Activated CD8-positive, alpha-beta memory T cell treated with anti-CD3 and anti-CD28 coated beads for 24 hours (primary cell): ENCODE data around the gene COG4.
A peak's percentile ranks its signal among the peaks of the same experiment; 100 is the strongest.
"Not testable (repeated sequence)": the region's sequence is repeated elsewhere in the genome, so short reads cannot be mapped to it uniquely, and the experiment has no call there.

Experiments used
- DNase-seq: peaks from one replicate; pipeline ENCODE4 v3.0.0-alpha.2; 2020

Gene COG4

DNA sequence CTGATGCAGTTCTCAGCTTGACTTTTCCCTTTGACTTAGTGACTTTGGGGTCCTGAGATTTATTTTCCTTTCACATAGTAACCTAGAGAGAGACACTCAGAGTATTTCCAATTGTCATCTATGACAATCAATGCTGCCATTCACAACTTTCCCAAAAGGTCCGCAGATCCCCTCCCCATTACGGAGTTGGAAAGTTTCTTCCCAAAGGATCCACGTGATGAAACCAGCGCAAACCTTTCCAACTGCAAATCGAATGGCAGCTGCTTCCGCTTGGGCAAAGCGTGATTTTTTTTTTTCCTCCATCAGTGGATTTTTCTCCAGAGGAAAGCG lies 69.5 kb downstream of the COG4 start:
- DNase-seq = no peak

DNA sequence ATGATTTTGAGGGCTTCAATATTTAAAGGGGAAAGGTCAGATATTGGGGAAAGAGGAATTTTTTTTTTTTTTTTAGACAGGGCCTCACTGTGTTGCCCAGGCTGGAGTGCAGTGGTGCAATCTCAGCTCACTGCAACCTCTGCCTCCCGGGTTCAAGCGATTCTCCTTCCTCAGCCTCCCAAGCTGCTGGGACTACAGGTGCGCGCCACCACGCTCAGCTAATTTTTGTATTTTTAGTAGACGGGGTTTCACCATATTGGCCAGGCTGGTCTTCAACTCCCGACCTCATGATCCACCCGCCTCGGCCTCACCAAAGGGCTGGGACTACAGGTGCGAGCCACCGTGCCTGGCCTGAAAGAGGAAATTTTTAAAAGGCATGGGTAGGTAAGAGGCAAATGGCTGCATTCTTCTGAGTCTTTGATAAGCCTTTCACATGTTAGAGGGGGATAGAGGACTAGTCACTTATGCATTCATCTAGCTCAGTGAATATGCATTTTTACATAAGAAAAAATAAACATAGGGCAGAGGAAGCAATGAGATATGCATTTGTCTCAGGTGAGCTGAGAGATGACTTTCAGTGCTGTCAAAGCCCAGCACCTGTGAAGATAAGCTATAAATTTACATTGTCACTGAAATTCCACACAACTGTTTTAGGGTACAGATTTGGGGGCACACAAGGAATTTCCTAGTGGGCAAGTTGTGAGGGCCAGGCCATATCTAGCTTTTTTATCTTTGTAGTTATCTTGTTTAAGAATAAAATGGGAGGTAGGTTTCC lies 70.0 kb downstream of the COG4 start:
- no peak for DNase-seq

DNA sequence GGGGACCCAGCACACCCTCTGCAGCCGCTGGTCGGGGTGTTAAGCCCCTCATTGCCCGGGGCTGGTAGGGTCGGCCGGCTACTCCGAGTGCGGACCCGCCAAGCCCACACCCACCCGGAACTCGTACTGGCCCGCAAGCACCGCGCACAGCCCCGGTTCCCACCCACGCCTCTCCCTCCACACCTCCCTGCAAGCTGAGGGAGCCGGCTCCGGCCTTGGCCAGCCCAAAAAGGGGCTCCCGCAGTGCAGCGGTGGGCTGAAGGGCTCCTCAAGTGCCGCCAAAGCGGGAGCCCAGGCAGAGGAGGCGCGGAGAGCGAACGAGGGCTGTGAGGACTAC lies 72.4 kb downstream of the COG4 start:
- not testable (repeated sequence) for DNase-seq

DNA sequence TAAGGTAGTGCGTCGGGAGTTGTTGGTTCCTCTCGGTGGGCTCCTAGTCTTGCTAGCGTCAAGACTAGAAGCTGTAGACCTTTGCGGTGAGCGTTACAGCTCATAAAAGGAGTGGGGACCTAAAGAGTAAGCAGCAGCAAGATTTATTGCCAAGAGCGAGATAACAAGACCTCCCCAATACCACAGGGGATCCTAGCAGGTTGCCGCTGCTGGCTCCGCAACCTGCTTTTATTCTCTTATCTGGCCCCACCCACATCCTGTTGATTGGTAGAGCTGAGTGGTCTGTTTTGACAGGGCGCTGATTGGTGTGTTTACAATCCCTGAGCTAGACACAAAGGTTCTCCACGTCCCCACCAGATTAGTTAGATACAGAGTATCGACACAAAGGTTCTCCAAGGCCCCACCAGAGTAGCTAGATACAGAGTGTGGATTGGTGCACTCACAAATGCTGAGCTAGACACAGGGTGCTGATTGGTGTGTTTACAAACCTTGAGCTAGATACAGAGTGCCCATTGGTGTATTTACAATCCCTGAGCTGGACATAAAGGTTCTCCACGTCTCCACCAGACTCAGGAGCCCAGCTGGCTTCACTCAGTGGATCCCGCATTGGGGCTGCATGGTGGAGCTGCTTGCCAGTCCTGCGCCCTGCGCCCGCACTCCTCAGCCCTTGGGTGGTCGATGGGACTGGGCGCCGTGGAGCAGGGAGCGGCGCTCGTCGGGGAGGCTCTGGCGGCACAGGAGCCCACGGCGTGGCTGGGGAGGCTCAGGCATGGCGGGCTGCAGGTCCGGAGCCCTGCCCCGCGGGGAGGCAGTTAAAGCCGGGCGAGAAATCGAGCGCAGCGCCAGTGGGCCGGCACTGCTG lies 73.0 kb downstream of the COG4 start:
- not testable (repeated sequence) for DNase-seq

DNA sequence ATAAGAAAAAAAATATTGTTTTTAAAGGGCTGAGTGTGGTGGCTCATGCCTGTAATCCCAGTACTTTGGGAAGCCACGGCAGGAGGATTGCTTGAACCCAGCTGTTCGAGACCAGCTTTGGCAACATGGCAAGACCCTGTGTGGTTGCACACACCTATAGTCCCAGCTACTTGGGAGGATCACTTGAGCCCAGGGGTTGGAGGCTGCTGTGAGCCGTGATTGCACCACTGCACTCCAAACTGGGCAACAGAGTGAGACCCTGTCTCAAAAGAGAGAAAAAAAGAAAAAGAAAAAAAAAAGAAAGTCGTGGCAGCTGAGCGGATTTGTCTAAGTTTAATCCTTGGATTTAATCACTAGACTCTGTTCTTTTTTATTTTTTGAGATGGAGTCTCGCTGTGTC lies 75.3 kb downstream of the COG4 start:
- DNase-seq = no peak

DNA sequence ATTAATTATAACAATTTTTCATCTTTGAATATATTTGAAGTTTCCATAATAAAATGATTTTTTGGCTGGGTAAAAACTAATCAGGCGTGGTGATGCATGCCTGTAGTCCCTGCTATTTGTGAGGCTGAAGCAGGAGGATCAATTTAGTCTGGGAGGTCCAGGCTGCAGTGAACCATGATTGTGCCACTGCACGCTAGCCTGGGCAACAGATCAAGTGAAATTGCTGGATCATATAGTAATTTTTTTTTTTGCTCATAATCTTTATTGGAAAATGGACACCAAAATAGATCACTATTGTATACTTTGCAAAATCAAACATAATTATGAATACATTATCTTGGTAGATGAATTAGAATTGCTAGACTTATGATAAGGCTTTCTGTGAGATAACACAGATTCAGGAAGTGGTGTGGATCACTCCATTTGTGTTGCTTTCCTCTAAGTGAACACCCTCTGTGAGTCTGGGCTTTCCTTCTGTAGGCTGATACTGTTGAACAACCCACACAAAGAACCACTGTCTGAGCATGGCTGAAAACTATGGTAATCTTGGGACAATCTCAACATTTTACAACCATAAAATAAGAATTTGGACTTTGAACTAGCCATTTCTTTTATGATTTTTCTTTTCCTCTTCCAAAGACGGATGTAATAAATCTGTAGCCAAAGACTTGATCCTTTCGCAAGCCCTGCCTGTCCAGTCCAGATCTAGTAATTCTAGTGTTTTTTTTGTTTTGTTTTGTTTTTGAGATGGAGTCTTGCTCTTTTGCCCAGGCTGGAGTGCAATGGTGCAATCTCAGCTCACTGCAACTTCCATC lies 78.9 kb downstream of the COG4 start:
- no peak for DNase-seq

DNA sequence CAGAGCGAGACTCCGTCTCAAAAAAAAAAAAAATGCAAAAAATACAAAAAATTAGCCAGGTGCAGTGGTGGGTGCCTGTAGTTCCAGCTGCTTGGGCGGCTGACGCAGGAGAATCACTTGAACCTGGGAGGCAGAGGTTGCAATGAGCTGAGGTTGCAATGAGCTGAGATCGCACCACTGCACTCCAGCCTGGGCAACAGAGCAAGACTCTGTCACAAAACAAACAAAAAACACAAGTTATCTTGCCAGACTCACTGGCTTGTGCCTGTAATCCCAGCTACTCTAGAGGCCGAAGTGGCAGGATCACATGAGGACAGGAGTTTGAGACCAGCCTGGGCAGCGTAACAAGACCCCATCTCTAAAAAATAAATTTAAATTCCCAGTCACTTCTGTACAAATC lies 81.0 kb downstream of the COG4 start:
- DNase-seq = no peak

DNA sequence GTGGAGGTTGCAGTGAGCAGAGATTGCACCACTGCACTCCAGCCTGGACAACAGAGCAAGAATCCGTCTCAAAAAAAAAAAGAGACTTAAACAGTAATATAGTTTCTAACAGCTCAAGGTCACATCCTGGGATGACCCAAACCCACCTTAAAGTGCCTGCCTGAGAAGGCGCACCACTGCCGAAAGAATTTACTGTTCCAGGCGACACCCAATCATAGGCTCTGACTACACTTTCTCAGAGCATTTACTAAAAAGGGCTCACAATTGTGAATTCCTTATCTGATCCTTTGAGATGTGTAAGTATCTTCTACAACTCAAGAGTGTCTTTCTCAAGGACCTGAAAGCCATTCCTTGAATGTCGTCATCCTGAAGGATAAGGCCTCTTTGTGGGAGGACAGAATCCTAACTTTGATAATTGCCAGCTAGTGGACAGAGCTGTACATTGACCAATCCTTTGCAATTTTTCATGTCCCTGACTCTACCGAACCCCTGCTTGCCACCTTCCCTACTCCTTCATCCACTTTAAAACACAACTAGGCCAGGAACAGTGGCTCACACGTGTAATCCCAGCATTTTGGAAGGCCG lies 81.9 kb downstream of the COG4 start:
- DNase-seq = no peak

DNA sequence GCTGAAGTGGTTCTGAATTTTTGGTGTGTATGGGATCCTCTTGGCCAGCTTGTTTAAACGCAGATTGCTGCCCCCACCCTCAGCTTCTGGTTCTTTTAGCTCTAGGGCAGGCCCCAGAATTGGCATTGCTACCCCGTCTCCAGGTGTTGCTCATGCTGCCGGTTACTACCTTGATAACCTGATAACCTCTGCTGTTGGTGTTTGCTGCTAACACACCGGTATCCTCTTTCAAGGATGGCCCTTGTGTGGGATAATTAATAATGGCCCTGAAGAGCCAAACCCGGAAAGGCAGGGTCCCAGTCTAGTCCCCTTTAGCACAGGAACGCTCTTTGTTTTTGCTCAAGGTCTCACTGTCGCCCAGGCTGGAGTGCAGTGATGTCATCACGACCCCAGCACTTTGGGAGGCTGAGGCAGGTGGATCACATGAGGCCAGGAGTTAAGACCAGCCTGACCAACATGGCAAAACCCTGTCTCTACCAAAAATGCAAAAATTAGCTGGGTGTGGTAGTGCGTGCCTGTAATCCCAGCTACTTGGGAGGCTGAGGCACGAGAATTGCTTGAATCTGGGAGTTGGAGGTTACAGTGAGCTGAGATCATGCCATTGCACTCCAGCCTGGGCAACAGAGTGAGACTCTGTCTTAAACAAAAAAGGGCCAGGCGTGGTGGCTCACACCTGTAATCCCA lies 83.2 kb downstream of the COG4 start:
- DNase-seq = no peak

DNA sequence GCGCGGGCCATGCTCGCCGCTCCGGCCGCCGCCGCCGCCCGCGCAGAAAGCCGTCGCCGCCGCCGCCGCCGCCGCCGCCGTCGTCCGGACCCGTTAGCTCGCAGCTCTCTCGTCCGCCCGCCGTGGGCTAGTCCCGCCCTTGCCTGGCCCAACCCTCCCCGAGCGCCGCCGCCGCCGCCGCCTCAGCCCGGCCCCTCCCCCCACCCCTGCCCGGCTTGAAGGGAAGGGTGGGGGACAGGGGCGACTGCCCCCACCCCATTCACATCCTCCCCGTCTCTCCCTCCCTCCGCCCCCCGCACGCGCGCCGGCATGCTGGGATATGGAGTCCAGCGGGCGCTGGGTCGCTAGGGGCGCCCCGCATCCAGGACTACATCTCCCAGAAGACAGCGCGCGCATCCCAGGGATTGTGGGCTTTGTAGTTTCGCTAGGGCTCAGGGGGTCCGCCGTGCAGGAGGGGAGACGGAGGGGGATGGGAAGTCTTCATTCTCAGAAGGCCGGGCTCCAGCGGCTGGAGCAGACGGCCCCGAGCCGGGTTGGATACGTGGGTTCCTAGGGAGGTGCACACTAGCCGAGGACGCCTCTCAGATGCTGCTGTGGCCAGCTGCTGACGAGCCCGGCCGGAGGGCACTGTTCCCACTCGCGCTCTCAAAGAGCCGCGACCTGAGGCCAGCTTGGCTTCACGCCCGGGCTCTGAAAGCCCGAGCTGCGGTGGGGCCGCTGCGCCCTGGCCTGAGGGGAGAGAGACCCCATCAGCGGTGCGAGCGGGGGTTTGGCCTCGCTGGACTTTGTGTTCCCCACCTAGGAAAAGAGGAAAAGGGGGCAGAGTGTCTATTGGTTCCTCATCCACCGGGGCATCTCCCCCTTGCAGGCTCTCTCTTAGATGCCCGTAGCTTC lies 84.1 kb downstream of the COG4 start, which contains the start of gene ST3GAL2:
Gene ST3GAL2, minus strand, starts transcription at position 132 of the 894 bp plus-strand sequence. CDS start 40,570 bp downstream, outside the sequence.
- DNase-seq = peak; percentile 96

DNA sequence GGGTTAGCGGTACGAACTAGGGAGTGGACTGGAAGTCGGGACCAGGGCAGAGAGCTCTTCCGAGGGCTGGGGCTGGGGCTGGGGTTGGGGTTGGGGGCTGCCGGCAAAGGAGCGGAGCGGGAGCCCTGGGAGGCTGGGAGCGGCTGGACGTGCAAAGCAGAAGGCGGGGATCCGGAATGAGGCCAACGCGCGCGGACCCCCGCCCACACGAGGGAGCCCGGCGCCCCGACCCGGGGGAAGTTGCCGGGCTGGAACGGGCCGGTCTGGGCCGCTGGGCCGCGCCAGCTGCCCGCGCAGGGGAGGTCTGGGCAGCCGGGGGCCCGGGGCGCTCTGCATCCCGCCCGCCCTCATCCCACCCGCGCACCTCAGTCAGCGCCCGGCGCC lies 84.8 kb downstream of the COG4 start:
- no peak for DNase-seq

DNA sequence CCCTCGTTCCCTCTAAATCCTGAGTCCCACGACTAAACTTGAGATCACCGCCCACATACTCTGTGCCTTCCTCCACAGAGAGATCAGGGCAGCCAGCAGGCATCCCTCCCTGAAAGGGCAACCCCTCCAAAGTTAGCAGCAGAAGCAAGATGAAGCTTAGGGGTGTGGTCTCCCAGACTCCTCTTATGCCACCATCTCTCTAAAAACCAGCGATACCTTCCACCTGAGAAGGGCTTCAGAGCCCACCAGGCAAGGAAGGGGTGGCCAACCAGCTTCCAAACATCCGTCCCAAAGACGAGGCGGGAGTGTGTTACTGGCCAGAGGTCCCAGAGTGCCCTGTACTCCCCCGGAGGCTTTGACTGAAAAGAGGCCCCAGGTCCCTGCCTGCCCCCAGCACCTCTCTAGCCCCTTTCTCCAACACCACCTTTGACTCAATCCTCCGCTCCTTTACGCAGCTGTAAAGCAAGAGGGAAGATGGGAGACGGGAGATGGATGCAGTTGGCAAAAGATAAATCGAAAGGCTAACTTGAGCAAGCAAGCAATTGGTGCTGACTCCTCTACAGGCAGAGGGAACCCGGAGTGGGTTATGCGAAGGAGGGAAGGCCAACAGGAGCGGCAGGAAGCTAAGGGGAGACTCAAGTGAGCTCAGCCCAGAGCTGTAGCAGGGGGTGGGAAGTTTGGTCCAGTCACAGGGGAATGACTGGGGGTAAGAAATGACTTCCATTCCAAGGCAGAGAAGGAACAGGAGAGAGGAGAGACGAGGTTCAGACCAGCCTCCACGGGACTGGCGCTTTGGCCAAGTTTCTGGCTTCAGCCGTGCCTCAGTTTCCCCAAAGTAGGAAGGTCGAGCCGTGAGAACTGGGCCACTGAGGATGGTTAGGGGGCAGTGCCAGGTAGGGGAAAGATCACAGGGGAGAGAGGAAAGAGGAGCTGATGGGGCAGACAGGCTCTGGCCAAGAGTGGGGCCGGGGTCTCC lies 85.5 kb downstream of the COG4 start:
- DNase-seq = peak; percentile 63

DNA sequence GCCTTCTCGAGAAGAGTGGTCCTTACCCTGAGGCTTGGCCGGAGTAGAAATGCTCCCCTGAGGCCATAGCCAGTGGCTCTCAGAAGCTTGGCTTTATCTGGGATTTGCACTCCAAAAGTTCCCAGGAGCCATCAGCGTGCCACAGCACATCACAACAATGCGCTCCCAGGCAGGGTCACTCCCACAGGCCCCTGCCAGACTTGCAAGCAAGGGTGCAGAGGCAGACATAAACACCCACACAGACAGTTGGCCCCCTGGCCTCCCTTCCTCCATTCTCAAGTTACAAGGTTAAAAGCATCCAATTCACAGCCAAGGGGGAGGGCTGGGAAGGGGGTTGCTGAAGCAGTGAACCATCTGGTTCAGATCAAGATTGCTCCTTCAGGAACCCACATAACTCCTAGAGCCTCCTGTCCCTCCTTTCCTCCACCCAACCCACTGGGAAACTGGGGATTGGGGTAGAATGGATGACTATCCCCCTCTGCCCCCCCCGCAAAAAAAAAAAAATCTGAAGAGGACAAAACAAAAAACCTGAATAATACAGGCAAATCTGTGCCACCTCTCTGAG lies 86.3 kb downstream of the COG4 start:
- no peak for DNase-seq

DNA sequence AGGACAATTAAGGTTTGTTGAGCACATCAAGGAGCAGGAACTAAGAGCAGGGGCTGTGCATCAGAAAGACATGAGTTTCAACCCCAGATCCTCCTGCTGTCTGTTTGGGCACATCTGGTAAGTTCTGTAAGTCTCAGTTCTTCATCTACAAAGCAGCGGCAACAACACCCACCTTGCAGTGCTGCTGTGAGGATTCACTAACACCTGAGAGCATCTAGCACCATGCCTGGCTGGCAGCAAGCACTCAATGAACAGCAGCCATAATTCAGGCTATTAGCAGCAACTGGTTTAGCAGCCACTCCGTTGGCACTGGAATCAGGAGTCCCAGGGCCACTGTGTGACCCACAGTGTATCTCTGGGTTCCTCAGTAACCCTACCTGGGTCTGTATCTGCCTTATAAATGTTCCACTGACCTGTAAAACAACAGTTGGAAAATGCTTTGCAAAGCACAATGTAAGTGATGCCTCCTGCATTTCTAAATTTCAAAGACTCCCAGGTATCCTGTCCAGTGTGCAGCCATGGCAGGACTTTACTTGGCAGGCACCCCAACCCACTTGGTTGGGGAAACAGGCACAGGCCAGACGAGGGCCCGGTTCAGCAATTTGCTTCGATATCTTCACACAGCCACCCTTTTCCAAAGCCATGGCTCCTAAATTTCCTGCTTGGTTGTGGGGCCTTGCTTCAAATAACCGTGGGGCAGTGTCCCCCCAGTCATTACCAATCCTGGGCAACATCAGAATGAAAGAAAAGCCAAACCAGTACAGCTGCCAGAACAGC lies 88.7 kb downstream of the COG4 start:
- DNase-seq = no peak

DNA sequence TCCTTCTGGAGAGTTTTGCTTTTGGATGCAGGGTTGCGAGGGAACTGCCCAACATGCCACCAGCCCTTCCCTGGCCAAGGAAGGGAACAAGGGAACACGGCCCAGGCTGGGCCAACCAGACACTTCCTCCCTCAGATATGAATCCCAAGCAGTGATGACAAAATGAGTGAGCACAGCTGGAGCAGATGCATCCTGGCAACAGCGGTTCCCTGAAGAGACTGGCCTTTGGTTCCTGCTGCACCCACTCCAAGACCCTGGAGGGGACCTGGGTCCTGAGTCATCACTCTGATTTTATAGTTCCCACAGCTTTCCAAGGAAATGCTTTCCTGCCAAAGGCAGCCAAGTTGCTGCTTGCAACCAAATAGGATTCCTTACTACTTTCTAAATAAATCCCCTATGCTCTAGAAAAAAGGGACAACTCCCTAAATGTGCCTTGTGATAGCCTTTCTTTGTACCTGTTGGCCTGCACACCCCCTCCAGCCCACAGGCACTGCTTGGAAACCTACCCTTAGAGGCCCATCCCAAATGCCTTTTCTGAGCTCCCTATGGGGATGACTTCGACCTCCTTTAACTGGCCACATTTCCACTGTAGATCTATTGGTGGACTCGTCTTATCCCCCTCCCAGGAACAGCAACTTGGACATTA lies 89.8 kb downstream of the COG4 start:
- no peak for DNase-seq

DNA sequence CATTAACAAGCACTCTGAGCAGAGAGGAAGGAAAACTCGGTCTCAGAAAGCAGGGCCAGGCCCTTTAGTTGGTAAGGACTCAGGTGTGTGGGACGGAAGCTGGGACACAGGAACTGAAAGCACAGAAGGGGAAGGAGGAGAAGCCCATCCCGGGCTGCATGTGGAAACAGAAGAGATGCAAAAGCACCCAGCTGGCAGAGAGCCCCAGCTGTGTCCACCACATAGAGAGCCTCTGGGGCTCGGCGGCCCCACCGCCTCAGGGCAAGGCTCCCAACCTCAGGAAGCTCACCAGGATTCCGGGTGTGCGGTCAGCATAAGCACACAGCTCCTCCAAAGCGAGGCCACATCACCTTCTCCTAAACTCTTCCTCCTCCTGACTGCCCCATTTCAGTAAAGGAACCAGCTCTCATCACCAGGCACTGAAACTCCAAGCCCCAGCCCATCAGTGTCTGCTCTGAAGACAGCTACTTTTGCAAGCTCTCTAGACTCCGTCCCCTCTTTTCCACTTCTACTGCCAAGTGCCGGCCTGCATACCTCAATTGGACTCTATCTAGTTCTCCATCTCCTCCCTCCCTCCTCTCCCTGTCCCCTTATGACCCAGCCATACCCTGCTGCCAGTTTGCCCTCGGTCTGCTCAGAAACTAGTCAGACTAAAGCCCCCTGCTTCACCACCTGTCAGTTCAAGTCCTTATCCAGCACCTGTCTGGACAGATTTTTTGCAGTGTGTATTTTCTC lies 90.5 kb downstream of the COG4 start:
- DNase-seq = no peak

DNA sequence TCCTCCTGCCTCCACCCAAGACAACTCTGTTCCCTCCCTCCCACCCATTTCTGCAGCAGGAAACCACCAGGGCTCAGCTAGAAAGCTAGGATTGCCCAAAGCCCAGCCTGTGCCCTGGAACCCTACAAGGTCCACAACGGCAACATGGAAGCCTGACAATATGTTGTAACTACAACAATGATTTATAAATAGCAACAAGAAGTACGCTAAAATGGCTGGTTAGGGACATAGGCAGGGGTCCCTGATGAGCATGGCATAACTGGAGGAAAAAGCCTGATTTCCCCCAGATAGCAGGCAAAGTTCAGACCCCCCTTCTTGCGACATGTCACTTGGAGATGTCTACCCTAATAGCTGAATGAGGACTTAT lies 91.0 kb downstream of the COG4 start:
- DNase-seq = no peak
